NCI-H146 treated with DMSO at 0.1 percent for 48 hours (cell line): Measurements from ENCODE around the gene IFNLR1.
"Not testable (repeated sequence)": the region's sequence is repeated elsewhere in the genome, so short reads cannot be mapped to it uniquely, and the experiment has no call there.

Experiments
- DNase-seq: peaks from one replicate; lab custom pipeline; 2025; ENCODE audit not compliant: unreplicated experiment; lab: John Stamatoyannopoulos, UW

Gene IFNLR1

DNA sequence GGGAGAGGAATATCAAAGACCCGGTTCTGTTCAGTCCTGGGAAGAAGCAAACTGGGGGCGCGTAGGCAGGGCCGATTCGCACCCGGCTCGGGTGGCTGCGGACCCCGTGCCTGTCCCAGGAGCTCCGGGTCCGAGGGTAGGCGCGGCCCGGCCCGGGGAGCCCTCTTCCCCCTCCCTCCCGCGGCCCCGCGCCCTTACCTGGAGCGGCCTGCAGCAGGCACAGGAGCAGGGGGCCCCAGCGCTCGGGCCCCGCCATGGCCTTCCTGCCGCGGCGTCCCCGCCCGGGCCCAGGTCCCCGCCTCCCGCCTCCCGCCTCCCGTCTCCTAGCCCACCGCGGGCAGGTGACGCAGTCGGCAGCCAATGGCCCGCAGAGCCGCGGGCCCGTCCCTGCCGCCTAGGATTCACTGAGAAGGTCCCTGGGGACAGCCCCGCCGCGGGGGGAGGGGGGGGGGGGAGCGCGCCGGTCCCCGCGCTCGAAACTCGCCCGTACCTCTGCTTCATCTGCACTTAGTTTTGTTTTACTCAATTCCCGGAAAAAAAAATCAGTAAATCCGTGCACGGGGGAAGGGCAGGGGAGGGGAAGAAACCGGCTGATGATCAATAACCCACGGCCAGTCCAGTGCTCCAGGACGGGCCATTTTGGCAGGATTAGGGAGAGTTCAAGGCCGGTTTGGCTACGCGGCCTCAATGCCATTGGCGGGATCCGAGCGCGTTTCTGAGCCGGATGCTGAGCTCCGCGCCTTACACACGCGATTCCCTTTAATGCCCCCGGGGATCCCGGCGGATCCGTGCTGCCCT, at the start of gene IFNLR1:
Gene IFNLR1, minus strand, starts transcription at position 297 of the 798 bp plus-strand sequence. Its CDS starts 41 bp downstream, at position 256.
- peak; percentile 51 for DNase-seq

DNA sequence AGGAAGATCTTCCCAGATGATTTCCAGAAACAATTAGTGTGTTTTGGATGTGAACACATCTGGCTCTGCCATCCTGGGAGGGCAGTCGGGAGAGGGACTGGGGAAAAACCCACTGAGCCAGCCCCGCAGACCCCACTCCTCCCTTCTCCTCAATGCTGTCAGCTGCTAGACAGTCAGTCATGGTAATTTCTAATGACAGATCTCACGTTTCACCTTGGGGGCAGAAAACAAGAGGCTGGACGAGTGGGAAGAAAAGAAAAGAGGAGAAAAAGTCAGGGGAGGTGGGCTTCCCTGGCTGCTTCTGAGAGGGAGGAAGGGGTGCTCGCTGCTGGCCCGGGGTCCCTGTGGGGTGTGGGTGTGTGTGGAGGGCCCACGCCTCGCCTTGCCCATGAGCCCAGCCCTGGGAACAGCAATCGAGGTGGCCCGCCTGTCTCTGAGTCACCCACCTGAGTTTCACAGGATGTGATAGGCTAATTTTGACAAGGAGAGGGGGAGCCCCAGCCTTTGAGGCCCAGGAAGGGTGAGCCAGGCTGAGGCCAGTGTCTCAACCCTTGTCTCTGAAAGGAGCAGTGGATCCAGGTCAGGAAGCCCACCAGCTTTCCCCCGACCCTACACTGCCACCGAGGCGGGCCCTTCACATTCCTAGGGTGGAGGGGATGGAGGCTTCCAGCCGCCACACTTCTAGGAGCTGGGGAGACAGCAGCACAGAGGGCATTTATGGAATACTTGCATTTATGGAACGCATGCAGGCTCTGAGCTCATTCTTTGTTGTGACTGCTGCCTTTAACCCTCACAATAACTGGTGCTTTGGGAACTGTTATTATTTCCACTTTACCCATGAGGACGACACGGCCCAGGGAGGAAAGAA, 49.1 kb upstream of the IFNLR1 start:
- no peak for DNase-seq

DNA sequence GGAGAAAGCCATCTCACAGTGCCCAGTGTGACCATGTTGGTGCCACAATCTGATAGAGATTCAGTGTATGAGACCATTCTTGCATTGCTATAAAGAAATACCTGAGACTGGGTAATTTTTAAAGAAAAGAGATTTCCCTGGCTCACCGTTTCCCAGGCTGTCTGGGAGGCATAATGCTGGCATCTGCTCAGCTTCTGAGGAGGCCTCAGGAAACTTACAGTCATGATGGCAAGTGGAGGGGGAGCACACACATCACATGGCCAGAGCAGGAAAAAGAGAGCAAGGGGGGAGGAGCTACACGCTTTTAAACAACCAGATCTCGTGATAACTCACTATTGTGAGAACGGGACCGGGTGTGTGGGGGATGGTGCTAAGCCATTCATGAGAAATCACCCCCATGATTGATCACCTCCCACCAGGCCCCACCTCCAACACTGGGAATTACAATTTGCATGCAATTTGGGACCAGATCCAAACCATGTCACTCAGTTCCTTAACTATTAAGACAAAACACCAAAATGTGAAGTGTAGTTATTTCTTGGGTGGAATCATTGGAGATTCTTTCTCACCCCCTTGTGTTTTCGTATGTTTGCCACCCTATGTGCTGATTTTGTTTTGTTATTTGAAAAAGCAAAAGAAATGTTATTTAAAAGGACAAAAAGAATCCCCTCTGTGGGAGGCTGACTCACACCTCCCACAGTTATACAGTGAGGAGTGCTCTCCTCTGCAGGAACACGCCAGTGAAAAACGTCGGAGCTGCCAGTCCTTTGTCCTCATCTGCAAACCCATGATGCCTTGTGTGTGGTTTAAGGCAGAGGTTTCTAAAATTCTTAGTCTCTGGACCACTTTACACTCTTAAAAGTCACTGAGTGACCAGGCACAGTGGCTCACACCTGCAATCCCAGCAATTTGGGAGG, 46.9 kb upstream of the IFNLR1 start:
- no peak for DNase-seq

DNA sequence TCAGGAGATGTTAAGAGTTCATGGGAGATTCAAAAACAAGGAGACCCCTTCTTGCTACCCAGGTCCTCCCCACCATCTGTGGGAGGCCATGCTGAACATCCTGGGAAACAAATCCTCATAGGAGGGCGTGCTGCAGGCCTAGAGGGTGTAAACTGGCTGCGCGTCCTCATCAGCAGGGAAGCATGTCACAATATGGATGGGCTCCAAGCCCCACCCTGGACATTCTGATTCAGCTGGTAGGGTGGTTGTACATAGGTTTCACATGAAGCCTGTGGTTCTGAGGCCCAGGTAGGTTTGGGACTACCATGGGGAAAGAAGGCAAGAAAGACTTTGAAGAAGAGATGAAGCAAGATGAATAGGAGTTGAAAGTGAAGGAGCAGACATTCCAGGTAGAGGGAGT, 44.6 kb upstream of the IFNLR1 start:
- DNase-seq: no peak

DNA sequence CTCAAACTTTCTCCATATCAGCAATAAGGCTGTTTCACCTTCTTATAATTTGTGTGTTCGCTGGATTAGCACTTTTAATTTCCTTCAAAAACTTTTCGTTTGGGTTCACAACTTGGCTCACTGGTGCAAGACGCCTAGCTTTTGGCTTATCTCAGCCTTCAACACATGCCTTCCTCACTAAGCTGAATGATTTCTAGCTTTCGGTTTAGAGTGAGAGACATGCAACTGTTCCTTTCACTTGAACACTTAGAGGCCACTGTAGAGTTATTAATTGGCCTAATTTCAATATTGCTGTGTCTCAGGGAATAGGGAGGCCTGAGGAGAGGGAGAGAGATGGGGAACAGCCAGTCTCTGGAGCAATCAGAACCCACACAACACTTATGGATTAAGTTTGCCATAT, 41.2 kb upstream of the IFNLR1 start:
- no peak for DNase-seq

DNA sequence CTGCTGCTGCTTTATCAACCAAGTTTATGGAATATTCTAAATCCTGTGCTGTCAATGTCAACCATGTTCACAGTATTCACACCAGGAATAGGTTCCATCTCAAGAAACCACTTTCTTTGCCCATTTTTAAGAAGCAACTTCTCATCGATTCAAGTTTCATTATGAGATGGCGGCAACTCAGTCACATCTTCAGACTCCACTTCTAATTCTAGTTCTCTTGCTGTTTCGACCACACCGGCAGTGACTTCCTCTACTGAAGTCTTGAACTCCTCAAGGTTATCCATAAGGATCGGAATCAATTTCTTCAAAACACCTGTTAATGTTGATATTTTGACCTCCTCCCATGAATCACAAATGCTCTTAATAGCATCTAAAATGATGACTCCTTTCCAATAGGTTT, 39.7 kb upstream of the IFNLR1 start:
- no peak for DNase-seq

DNA sequence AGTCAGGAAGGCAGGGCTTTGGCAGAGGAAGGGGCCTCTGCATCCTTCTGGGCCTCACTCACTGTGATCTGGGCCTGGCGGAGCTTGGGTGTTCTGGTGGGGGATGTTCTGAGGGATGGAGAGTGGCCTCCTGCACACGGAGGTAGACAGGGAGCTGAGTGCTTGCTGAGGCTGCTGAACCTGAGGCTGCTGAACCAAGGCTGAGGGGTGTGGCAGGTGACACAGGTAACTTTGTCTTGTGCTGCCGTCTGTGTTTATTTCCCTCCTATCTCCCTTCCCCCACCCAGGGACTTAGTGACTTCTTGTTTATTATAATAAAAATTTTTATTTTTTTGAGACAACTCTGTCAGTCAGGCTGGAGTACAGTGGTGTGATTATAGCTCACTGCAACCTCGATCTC, 37.7 kb upstream of the IFNLR1 start:
- no peak for DNase-seq

DNA sequence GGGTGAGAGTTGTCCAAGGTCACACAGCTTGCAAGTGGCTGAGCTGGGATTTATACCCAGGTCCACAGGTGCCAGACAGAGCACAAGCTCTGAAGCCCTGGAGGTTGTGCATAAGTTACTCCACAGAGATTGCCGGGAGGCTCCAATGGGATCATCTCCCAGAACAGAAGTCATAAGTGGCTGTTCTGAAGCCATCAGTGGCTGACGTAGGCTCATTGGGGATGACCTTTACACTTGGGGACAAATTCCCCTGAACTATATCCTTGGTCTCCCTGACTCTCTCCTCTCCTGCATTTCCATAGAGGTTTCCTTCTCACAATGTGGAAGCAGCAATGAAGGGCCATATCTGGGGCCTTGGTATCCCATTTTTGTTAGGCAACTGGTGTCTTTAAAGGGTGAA, 37.0 kb upstream of the IFNLR1 start:
- no peak for DNase-seq

DNA sequence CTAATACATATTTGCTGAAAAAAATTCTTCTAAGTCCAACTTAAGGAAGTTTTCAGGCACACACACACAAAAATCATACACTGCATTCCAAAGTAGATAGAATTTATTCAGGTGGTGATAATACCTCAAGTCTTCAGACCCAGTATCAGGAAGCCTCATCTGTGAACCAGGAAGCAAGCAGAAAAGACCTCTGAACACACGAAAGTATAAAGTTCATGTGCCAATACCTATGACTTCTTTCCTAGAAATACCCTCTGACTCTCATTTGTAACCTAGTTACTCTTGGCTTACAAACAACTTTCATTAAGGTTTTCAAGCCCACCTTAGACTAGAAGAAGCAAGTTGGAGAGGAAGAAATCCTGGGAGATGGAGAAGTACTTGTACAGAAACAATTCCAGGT, 35.7 kb upstream of the IFNLR1 start:
- DNase-seq: no peak

DNA sequence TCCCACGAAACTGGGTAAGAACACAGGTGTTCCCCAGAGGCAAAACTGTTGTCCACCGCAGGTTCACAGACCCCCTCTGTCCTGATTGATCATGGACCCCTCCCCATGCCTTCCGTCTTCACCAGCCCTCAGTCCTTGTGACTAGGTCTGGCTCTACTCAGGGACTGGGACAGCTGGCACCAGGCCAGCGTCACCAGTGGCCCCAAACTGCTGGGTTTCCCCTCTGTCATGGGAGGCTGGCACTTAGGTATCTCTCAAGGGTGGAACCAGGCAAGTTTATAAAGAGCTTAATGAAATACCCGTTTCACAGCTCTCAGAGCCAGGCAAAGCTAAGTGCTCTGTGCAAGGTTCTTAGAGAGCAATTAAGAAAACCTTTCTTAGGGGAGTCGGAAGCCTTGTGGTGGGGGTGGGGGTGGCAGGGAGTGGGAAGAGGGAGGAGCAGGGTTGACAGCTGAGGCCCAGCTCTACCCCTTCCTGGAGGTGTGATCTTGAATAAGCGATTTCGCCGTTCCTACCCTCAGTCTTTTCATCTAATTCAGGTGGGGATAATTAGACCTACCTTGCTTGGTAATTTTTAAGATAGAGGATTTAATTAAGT, 35.0 kb upstream of the IFNLR1 start:
- DNase-seq: no peak

DNA sequence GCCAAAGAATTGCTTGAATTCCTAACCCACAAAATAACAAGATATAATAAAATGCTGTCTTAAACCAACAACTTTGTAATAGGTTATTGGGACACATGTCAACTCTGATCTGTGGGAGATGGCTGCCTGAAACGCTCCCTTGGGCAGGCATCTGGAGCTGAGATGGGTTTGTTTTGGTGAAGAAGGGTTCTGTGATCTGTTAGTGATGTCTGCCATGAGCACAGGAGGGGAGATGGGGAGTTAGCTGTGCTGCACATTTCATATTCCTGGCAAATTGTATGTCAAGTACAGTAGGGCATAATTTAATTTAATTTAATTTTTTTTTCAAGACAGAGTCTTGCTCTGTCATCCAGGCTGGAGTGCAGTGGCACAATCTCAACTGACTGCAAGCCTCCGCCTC, 34.2 kb upstream of the IFNLR1 start:
- DNase-seq: no peak

DNA sequence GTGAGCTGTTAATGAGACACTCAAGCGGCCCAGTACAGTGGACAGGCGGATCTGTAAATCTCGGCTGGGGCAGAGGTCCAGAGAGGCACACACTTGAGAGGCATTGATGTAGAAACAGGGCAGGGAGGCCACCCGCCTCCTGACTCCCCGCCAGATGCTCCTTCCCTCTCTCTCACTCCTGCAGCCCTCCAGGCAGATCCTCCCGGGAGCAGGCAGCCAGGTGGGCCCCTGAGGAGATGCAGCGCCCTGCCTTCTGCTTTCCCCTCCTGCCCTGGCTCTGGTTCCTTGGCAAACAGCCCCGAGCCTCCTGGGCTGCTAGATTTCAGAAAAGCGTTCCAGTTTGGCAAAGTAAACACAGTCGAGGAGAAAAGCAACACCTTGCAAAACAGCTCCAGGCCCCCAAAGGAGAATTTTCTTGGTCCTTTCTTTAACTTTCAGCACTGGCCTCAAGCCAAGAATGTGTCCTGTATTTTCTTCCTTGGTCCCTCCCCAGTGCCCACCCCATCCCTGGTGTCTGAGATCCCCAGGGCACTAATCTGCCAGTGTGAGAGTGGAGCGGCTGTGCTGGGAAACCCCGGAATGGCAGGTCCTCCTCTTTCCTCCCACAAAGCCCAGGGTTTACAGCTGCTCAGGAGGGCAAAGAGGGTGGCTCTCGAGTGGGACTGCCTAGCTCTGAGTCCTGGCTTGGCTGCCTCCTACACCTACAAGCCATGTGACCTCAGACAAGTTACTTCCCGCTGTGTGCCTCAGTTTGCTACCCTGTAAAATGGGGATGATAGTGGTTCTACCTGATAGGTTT, 29.4 kb upstream of the IFNLR1 start:
- DNase-seq: no peak

DNA sequence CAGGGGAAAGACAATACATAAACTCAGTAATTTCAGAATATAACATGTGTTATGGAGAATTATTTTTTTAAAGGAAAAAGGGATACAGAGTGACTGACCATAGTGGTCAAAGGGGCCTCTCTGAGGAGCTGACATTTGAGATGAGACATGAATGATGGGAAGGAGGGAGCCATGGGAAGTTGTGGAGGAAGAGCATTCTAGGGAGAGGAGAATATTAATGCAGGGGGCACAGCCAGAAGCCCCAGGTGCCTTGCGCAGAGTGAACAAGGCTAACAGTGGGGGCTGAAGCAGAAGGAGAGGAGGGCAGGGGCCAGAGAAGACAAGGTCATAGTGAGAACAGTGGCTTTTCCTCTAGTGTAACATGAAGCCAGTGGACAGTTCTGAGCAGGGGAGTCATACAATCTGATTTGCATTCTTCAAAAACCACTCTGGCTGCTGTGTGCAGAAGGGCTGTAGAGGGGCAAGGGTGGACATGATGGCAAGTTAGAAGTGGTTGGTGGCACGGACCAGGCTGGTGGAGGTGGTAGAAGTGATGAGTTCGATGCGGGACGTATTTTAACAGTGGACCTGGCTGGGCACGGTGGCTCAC, 28.2 kb upstream of the IFNLR1 start:
- no peak for DNase-seq

DNA sequence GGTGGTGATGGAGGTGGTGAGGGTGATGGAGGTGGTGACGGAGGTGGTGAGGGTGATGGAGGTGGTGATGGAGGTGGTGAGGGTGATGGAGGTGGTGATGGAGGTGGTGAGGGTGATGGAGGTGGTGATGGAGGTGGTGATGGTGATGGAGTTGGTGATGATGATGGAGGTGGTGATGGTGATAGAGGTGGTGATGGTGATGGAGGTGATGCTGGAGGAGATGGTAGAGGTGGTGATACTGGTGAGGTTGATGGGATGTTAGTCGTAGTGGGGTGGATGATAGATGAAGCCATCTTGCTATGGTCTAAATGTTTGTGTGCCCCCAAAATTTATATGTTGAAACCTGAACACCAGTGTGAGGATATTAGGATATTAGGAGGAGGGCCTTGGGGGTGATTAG, 25.3 kb upstream of the IFNLR1 start:
- DNase-seq: no peak

DNA sequence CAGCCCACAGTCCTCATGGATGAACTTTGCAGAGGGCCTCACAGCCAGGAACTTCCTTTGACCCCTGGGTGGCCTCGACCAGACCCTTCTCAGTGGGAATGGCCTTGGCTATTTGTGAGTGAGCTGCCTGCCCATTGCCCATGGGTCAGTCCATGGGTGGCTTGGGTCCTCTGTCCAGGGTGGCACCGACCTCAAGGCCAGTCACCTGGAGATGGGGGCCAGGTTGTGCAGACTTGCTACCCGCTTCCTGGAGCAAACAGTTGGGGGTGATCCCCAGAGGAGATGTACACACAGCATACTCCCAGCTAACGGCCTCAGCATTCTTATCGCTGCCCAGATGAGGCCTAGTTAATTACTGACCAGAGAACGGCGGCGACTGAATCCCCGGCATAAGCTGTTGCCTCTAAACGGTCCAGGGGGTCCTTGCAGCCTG, 23.1 kb upstream of the IFNLR1 start:
- DNase-seq: no peak

DNA sequence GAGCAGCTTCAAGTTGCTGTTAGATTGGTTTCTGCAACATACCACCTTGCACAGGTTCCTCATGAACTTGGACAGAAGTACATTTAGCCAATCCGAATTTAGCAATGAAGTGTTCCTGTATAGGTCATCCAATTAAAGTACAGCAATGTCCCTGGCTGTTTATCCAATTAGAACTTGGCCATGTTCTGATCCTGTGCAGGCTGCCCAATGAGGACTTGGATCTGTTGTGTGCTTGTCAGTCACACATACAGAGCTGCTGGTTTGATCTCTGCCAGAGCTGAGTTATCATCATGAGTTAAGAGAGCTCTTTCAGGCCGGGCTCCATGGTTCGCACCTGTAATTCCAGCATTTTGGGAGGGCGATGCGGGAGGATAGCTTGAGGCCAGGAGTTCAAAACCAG, 22.0 kb upstream of the IFNLR1 start:
- DNase-seq: no peak

DNA sequence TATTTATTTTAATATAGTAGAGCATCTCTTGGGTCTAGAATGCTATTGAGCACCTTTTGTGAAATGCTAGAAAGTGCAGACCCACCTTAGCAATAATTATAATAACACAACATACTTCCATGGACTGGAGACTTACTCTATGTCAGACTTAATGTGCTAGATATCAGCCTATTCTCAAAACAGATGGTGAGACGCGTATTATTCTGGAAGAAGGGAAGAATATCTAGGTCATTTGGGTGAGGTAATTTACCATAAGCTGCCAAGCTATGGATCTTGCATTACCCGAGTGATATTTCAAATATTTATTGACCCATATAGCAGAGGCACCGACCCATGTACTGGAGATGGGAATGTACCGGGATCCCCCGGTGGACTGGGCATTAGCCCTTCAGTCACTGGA, 20.6 kb upstream of the IFNLR1 start:
- DNase-seq: no peak

DNA sequence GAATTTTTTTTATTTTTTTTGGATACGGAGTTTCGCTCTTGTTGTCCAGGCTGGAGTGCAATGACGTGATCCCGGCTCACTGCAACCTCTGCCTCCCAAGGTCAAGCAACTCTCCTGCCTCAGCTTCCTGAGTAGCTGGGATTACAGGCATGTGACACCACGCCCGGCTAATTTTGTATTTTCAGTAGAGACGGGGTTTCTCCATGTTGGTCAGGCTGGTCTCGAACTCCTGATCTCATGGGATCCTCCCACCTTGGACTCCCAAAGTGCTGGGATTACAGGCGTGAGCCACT, 20.3 kb upstream of the IFNLR1 start:
- DNase-seq: not testable (repeated sequence)

DNA sequence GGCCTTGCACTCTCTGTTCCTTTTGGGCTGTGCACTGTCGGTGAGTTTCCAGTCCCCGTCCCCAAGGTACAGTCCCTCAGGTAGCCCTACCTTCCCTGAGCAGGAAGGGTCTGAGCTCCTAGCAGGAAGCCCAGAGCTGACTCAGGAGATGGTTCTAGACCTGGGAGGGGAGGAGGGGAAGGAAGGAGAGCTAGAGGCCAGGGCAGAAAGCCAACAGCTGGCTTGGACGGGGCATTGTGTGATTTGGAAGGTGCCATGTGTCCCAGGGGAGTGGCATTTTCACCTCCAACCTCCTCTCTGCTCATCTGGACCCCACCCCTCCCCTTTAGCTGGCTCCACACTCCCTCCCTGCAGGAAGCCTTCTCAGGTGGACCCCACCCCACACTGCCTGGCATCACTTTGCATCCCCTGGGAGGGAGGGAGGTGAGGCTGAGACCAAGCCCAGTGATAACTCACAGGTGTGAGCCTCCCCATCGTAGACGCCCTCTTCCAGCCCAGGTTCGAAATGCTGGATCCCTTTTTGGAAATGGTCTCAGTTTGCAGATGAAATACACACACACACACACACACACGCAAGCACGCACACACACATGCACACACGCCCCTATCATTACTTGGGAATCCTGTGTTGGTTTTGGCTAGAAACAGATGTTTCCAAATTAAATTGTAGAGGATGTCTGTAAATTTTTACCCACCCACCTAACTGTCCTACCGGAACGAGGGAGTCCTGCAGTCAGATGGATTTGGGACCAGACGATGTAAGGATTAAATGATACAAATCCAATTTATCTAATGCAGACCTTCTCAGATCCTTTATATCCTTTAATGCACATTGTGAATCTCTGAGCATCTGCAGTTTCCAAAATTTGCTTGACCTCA, 19.7 kb upstream of the IFNLR1 start:
- DNase-seq: no peak
